Activated CD4-positive, alpha-beta T cell treated with anti-CD3 and anti-CD28 coated beads, Interleukin-2, amount 50 U/mL, for 48 hours (primary cell): ENCODE measurements around the gene THSD4.

Experiments used
- DNase-seq, 2 experiments: peaks; one replicate each; pipeline ENCODE4 v3.0.0-alpha.2; 2020

THSD4 gene

GRCh38 chr15:71780115-71780976 is 665.1 kb downstream of the THSD4 start:
- DNase-seq, result peak; percentile 27 to 34

GRCh38 chr15:71781179-71781964 is 666.1 kb downstream of the THSD4 start:
- DNase-seq, result peak in 1 of 2 experiments; percentile 20

- DNase-seq, result no peak
Observed at GRCh38 chr15:71781965-71782265, 666.6 kb downstream of the THSD4 start.

- no peak for DNase-seq
Observed at GRCh38 chr15:71782422-71783165, 667.3 kb downstream of the THSD4 start.

GRCh38 chr15:71784719-71785118 is 669.4 kb downstream of the THSD4 start:
- peak; percentile 7 to 21 for DNase-seq

GRCh38 chr15:71785996-71786395 is 670.7 kb downstream of the THSD4 start:
- DNase-seq, result no peak

- DNase-seq, result no peak
Observed at GRCh38 chr15:71786673-71787072, 671.4 kb downstream of the THSD4 start.

- DNase-seq, result no peak
Observed at GRCh38 chr15:71788646-71789579, 673.6 kb downstream of the THSD4 start.

GRCh38 chr15:71789616-71790015 is 674.3 kb downstream of the THSD4 start:
- no peak for DNase-seq

- no peak for DNase-seq
Observed at GRCh38 chr15:71790081-71790480, 674.8 kb downstream of the THSD4 start.

- no peak for DNase-seq
Observed at GRCh38 chr15:71791975-71792374, 676.7 kb downstream of the THSD4 start.

- no peak for DNase-seq
Observed at GRCh38 chr15:71792521-71792920, 677.2 kb downstream of the THSD4 start.

- no peak for DNase-seq
Observed at GRCh38 chr15:71798641-71799040, 683.4 kb downstream of the THSD4 start.

- DNase-seq, result no peak
Observed at GRCh38 chr15:71800190-71800589, 684.9 kb downstream of the THSD4 start.

- peak; percentile 9 to 28 for DNase-seq
Observed at GRCh38 chr15:71800835-71801745, 685.8 kb downstream of the THSD4 start.

- no peak for DNase-seq
Observed at GRCh38 chr15:71801935-71802655, 686.8 kb downstream of the THSD4 start.

GRCh38 chr15:71802770-71803169 is 687.5 kb downstream of the THSD4 start:
- DNase-seq, result peak; percentile 53 to 56

GRCh38 chr15:71804226-71804625 is 689.0 kb downstream of the THSD4 start:
- no peak for DNase-seq

GRCh38 chr15:71804695-71805470 is 689.6 kb downstream of the THSD4 start:
- no peak for DNase-seq
